HepG2 (cell line): ENCODE data around the gene HEMK1. TPM values are rescaled to one million over a fixed set of nuclear protein-coding genes. Genes with fewer than 3 reads are reported as not detected.

ENCODE experiments used
- CREB1 ChIP-seq, 2 experiments: fragments of 450-650 bp in 1 of 2; IDR thresholded peaks; 2 replicates each; pipeline ENCODE4 v1.6.1; 2016 to 2017; ENCODE audit warnings: control low read depth in 1 of 2, mild to moderate bottlenecking in 1 of 2, missing compliant biosample characterization in 1 of 2, missing genetic modification characterization in 1 of 2
- DRAP1 ChIP-seq: IDR thresholded peaks from 2 replicates; pipeline ENCODE4 v1.6.1; 2016; ENCODE audit warnings: missing genetic modification reagents, missing compliant biosample characterization
- FOXC1 ChIP-seq: sonication (generic); formaldehyde crosslinking; IDR thresholded peaks from 2 replicates; pipeline ENCODE4 v1.8.0; 2022; ENCODE audit warnings: mild to moderate bottlenecking, missing genetic modification reagents, borderline replicate concordance
- HMGXB4 ChIP-seq, 2 experiments: sonication (generic) in 1 of 2; formaldehyde crosslinking in 1 of 2; IDR thresholded peaks; 2 replicates each; pipeline versions ENCODE4 v1.4.0 to v1.6.1; 2018 to 2020; ENCODE audit warnings: missing genetic modification reagents in 2 of 2, borderline replicate concordance in 1 of 2, low read depth in 1 of 2, mild to moderate bottlenecking in 1 of 2, missing biosample characterization in 1 of 2
- HNRNPK ChIP-seq: fragments of 200-400 bp; formaldehyde crosslinking; IDR thresholded peaks from 2 replicates; pipeline ENCODE4 v1.6.1; 2018; ENCODE audit warnings: low read length, low read depth, moderate library complexity, mild to moderate bottlenecking; ENCODE audit not compliant: poor library complexity, severe bottlenecking
- HOXA5 ChIP-seq: sonication (generic); formaldehyde crosslinking; IDR thresholded peaks from 2 replicates; pipeline ENCODE4 v1.4.0; 2020; ENCODE audit warnings: missing genetic modification reagents
- NFE2L2 ChIP-seq: fragments of 150-350 bp; IDR thresholded peaks from 2 replicates; pipeline ENCODE4 v1.6.1; 2014; ENCODE audit warnings: low read length
- NFKB2 ChIP-seq: sonication (generic); formaldehyde crosslinking; IDR thresholded peaks from 2 replicates; pipeline ENCODE4 v1.4.0; 2020; ENCODE audit warnings: missing genetic modification reagents, borderline replicate concordance
- NR1H2 ChIP-seq: sonication (generic); formaldehyde crosslinking; IDR thresholded peaks from 2 replicates; pipeline ENCODE4 v1.8.1; 2022; ENCODE audit warnings: low read depth, missing genetic modification reagents, borderline replicate concordance
- PBX2 ChIP-seq: IDR thresholded peaks from 2 replicates; pipeline ENCODE4 v1.6.1; 2016; ENCODE audit warnings: control low read depth
- RBFOX2 ChIP-seq: fragments of 200-400 bp; formaldehyde crosslinking; IDR thresholded peaks from 2 replicates; pipeline ENCODE4 v1.6.1; 2017; ENCODE audit warnings: low read depth, mild to moderate bottlenecking, low read length
- RCOR2 ChIP-seq: IDR thresholded peaks from 2 replicates; pipeline ENCODE4 v1.6.1; 2016; ENCODE audit warnings: missing biosample characterization, missing genetic modification reagents
- SAP130 ChIP-seq: IDR thresholded peaks from 2 replicates; pipeline ENCODE4 v1.6.1; 2016; ENCODE audit warnings: low read depth
- TARDBP ChIP-seq: sonication (generic); formaldehyde crosslinking; IDR thresholded peaks from 2 replicates; pipeline ENCODE4 v1.8.0; 2022; ENCODE audit warnings: mild to moderate bottlenecking, missing genetic modification reagents
- ZBTB10 ChIP-seq: sonication (generic); formaldehyde crosslinking; IDR thresholded peaks from 2 replicates; pipeline ENCODE4 v1.4.0; 2020; ENCODE audit warnings: missing genetic modification reagents, borderline replicate concordance
- ZGPAT ChIP-seq: IDR thresholded peaks from 2 replicates; pipeline ENCODE4 v1.6.1; 2016; ENCODE audit warnings: mild to moderate bottlenecking
- ZMYM3 ChIP-seq: sonication (generic); formaldehyde crosslinking; IDR thresholded peaks from 2 replicates; pipeline ENCODE4 v1.5.1; 2020; ENCODE audit warnings: mild to moderate bottlenecking, missing genetic modification reagents
- ZNF3 ChIP-seq: IDR thresholded peaks from 2 replicates; pipeline ENCODE4 v1.7.0; 2017; ENCODE audit warnings: inconsistent platforms
- ZNF441 ChIP-seq: sonication (generic); formaldehyde crosslinking; IDR thresholded peaks from 2 replicates; pipeline ENCODE4 v1.7.0; 2021; ENCODE audit warnings: missing genetic modification reagents, borderline replicate concordance
- ZNF546 ChIP-seq: sonication (generic); formaldehyde crosslinking; conservative IDR thresholded peaks from 2 replicates; pipeline ENCODE4 v1.8.1; 2023; ENCODE audit warnings: mild to moderate bottlenecking, missing genetic modification reagents
- ZNF772 ChIP-seq: sonication (generic); formaldehyde crosslinking; IDR thresholded peaks from 2 replicates; pipeline ENCODE4 v1.5.0; 2020; ENCODE audit warnings: mild to moderate bottlenecking, missing genetic modification reagents
- polyA plus RNA-seq, 8 experiments: library from polyadenylated mRNA; depleted of rRNA in 3 of 8; stranded (reverse) in 7 of 8; unstranded in 1 of 8; fragments of >200 nt; fragmentation: Illumina TruSeq in 4 of 8; extraction: Trizol in 4 of 8; gene quantifications; 2 replicates each; pipeline versions ENCODE4 v1.2.1 to v1.2.3, GENCODE V29; 2011 to 2016; ENCODE audit warnings: low read depth in 4 of 8, missing spikeins in 1 of 8, mixed read lengths in 1 of 8; ENCODE audit not compliant: insufficient read depth in 1 of 8
- total RNA-seq, 5 experiments: library from RNA; depleted of rRNA; stranded (reverse); fragments of >200 nt; fragmentation: Illumina TruSeq; extraction: Trizol; gene quantifications; 2 replicates each; pipeline ENCODE4 v1.2.3, GENCODE V29; 2016; ENCODE audit warnings: low read depth in 1 of 5

Gene HEMK1
- total and polyA plus RNA-seq, 2 of the 13 experiments (the other 11 are each of a cell fraction or from before 2014, with no cell fraction given): 9.8 to 12.6 TPM

GRCh38 chr3:50567386-50568167 is 1.7 kb upstream of the HEMK1 start, which contains the start of gene C3orf18 (continued):
- TF ChIP-seq HMGXB4 (CRISPR knock-in tag; IDR thresholded peaks at IDR 0.05; ENCODE audit: borderline replicate concordance in 1 of 2, low read depth in 1 of 2) (0 out of 4 replicates have a peak, but pooled peaks of 1 of the 2 experiments have one; percentile 23), PBX2 (CRISPR knock-in tag) (peak; percentile 91), FOXC1 (CRISPR knock-in tag) (peak; percentile 51), HNRNPK (peak; percentile 16), NFKB2 (peak; percentile 28; the same call in 1 of the 2 replicates), HOXA5 (CRISPR knock-in tag) (peak; percentile 34; the same call in 1 of the 2 replicates), NR1H2 (CRISPR knock-in tag) (no peak), ZMYM3 (CRISPR knock-in tag) (peak; percentile 89), ZNF441 (CRISPR knock-in tag) (peak; percentile 62; the same call in 1 of the 2 replicates), CREB1 (IDR thresholded peaks at IDR 0.05) (peak; percentile 15; the same call in 1 of the 2 replicates), CREB1 (CRISPR knock-in tag; IDR thresholded peaks at IDR 0.05) (no peak), DRAP1 (CRISPR knock-in tag) (0 out of 2 replicates have a peak, but pooled peaks have one; percentile 18), SAP130 (CRISPR knock-in tag) (peak; percentile 25; the same call in 1 of the 2 replicates), ZBTB10 (peak; percentile 65; the same call in 1 of the 2 replicates), RCOR2 (CRISPR knock-in tag) (peak; percentile 37; the same call in 1 of the 2 replicates), ZNF3 (CRISPR knock-in tag) (no peak), ZNF772 (0 out of 2 replicates have a peak, but pooled peaks have one; percentile 29), ZGPAT (0 out of 2 replicates have a peak, but pooled peaks have one; percentile 21), TARDBP (CRISPR knock-in tag) (0 out of 2 replicates have a peak, but pooled peaks have one; percentile 29), ZNF546 (CRISPR knock-in tag) (0 out of 2 replicates have a peak, but pooled peaks have one; percentile 64), RBFOX2 (peak; percentile 54; the same call in 1 of the 2 replicates), NFE2L2 (no peak)
